Stimulated activated CD4-positive, alpha-beta T cell treated with anti-CD3 and anti-CD28 coated beads, Interleukin-4, amount 100 ng/mL, for 48 hours (primary cell): Measurements from ENCODE around the gene SRBD1.

Experiments used
- DNase-seq, 2 donors: peaks; one replicate each; pipeline ENCODE4 v3.0.0-alpha.2; 2020; ENCODE audit warnings: low read depth in 2 of 2

SRBD1 gene, protein sequence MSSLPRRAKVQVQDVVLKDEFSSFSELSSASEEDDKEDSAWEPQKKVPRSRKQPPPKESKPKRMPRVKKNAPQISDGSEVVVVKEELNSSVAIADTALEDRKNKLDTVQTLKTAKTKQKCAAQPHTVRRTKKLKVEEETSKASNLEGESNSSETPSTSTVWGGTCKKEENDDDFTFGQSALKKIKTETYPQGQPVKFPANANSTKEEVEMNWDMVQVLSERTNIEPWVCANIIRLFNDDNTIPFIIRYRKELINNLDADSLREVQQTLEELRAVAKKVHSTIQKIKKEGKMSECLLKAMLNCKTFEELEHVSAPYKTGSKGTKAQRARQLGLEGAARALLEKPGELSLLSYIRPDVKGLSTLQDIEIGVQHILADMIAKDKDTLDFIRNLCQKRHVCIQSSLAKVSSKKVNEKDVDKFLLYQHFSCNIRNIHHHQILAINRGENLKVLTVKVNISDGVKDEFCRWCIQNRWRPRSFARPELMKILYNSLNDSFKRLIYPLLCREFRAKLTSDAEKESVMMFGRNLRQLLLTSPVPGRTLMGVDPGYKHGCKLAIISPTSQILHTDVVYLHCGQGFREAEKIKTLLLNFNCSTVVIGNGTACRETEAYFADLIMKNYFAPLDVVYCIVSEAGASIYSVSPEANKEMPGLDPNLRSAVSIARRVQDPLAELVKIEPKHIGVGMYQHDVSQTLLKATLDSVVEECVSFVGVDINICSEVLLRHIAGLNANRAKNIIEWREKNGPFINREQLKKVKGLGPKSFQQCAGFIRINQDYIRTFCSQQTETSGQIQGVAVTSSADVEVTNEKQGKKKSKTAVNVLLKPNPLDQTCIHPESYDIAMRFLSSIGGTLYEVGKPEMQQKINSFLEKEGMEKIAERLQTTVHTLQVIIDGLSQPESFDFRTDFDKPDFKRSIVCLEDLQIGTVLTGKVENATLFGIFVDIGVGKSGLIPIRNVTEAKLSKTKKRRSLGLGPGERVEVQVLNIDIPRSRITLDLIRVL

DNA sequence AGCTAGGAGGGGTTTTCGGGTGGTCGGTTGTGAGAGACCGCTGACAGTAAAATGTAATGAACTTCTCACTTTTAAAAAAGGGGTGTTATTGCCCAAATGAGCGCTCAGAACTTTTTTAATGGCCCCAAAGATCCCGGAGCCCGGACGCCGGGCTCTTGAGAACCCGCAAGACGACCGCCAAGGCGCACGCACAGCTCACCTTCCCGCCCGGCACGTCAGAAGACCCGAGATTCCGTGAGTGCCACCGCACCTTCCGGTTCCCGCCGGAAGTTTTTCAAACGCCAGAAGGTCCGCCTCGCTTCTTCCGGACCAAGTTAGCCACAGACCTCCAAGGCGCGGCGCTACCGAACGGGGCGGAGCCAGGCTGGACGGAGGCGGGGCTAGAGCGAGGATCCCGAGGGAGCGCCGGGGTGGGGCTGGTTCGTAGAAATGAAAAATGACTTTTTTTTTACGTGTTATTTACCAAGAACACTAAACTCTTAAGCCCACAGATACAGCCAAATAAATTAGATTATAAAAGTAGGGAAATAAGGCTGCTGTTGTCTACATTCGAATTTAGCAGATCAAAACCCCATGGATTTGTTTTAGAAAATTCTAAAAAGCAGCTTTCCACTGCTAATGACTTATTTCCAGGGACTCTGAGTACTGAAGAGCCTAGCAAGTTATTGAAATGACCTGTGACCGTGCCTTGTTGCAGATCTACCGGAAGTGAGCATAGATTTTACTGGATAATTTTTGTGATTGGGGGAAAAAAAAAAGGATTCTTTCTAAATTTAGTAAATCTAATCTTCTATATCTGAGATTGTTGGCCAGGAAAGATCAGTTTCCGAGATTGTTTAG is at the start of gene SRBD1:
Gene SRBD1 (minus strand): TSS at position 248 of the 840 bp plus-strand sequence. CDS start 5,826 bp downstream, outside the sequence.
- DNase-seq = peak; percentile 94

DNA sequence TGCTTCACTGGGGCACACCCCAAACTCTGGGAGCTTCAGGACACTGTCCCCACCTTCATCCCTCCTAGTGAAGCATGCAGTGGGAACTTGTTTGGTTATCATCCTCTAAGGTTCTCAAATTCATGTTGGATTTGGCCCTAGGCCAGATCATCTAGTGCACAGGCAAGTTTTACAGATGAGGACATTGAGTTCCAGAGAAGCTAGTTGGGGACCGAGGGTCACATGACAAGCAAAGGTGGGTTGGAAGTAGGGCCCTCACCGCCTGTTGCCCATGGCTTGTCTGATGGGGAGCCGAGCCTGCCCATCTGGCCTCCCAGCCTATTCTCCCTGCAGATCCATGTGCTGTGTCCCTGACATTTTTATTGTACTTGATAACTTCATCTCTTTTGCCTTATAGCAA is 43.2 kb upstream of the SRBD1 start:
- no peak for DNase-seq

DNA sequence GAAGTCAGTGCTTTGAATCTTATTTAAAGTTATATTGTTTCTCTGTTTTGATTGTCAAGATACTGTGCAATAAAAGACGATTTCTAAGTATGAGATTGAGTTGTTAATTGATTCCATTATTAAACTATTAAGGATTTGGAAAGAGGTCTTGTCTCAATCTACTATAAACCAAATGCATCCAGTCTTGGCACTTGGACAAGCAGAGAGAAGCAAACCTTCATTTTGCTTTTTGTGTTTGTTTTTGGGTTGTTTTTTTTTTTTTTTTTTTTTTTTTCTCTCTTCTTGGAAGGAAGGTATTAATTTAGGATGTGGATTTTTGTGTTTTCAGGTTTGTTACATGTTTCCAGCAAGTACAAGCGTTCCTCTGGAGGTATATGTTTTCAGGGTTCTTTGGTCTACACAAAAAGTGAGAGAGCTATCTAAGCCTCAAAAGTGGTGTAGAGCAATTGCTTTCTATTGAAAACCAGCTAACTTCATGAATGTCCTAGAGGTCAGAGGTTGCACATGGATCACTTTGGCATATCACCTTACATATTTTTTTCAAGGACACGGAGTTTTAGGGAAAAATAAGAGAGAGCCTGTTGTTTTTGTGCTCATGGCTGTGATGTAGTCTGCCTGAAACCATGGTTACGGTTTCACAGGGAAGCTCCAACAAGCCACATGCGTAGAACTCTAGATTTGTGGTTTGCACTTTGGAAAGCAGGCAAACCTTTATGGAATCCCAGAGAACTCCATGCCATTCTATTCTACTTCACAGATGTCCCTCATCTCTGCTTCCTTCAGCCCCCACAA is 42.3 kb upstream of the SRBD1 start:
- no peak for DNase-seq

DNA sequence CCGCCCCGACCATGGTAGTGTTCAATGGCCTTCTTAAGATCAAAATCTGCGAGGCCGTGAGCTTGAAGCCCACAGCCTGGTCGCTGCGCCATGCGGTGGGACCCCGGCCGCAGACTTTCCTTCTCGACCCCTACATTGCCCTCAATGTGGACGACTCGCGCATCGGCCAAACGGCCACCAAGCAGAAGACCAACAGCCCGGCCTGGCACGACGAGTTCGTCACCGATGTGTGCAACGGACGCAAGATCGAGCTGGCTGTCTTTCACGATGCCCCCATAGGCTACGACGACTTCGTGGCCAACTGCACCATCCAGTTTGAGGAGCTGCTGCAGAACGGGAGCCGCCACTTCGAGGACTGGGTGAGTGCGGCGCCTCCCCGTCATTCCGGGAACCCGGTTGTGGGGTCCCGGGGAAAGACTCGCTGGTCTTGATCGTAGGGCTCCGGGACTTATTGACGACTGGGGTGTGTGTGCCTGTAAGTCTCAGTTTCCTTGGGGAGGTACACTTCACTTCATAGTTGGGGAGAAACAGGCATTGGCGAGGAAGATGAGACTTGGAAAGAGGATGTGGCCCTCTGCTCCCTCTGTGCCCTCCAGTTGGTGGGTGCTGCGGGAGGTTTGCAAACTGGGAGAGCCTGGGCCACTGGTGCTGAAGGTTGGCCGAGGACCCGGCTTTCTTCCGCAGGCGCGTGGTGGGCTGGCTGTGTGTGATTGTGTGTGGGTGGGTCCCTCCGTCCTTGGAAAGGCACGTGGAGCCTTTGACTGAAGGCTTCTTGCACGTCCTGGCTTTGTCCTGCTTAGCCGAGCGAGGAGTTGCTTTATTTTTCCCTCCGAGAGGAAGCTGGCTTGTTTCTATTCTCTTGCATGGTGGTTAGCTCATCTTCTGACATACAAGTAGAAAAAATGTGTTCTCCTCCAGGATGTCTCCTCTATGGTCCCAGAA is 41.3 kb upstream of the SRBD1 start:
- DNase-seq = peak in 1 of 2 donors; percentile 12

DNA sequence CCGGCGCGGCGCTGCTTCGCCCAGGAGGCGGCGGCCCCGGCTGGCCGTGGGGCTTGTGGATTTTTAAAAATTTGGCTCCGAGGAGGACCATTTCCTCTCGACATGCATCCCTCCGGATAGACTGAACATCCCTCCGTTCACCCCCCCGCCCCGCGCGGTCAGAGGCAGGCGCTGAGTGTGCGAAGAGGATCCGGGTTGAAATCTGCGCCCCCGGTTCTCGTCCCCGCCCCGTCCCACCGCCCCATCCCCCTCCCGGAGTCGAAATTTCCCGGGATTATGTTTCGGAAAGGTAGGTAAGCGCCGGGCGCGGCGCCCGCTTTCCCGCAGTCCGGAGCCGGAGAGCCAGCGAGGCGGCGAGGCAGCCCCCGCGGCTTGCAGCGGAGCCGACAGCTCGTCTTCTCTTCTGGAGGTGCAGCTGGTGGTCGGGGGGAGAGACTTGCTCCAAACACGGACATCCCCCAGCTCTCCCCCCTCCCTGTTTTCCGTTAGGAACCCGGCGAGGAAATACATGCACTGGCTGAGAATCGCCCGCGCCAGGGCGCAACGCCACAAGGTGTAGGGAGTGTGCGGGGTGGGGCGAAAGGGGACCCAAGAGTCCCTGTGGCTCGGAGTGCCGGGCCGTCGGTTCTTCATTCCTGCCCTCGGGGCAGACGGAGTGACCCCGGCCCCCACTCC is 40.5 kb upstream of the SRBD1 start, which contains the start of gene PRKCE:
Gene PRKCE (plus strand): TSS at position 261 of the 675 bp plus-strand sequence.
- DNase-seq = peak; percentile 36 to 41

DNA sequence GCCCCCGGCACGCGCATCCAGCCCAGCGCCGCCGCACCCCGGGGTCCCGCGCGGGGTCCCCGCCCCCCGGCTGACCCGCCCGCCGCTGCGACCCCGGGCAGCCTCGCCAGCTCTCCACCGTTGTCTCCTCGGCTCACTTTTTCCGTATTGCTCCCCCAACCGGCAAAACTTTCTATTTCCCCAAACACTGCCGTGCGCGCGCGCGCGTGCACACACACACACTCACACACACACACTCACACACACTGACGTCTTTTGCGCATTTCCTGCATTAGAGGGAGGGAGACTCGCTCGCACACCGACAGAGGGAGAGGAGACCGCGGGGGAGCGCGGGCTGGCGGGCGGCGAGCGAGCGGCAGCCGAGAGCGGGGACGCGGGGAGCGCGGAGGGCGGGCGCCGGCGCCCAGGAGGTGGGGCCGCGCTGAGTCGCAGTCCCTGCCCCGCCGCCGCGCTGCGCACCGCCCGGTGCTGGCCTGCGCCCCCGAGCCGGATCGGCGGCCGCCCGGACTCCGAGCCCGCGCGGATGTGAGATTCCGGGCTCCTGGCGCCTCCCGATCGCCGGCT is 39.9 kb upstream of the SRBD1 start:
- DNase-seq = peak; percentile 77 to 86

DNA sequence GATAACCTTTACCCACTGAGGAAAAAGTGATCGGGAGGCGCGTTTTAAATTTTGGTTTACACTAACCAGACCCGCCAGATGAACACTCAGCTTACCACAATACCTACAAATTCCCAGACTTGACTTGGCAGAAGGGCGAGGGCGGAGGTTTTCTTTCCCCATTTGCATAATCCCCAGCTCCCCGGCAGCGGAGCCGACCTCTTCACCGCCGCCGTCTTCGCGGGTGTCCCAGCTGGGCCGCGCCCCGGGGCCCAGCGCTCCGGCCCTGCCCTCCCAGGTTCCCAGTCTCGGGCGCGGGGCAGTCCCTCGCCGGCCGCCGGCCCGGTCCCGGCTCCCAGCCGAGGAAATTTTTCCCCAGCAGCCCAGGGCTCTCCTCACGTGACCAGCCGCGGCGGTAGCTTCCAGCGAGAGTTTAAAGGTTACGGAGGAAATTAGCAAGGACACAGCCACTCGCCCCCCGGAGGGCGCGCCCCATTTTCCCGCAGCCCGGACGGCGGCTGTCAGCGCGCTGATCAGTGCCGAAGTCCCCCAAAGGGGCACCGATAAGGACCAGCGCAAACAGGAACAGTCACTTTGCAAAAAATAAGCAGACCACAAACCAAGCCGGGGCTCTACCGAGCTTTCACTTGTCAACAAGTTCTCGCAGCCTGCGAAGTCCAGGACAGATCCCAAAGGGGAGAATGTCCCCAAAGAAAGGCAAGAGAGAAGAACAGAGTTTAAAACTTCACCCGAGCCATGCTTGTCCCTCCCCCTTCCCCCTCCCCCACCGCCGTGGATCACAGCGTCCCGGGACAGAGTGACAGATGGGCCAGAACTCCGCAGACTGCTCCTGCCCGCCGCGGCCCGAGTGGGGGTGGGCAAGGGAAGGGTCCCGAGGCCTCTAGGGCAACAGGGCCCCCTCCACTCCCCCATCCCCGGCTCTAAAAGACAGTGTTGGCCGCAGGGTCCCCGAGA is 39.1 kb upstream of the SRBD1 start:
- peak; percentile 30 to 51 for DNase-seq

DNA sequence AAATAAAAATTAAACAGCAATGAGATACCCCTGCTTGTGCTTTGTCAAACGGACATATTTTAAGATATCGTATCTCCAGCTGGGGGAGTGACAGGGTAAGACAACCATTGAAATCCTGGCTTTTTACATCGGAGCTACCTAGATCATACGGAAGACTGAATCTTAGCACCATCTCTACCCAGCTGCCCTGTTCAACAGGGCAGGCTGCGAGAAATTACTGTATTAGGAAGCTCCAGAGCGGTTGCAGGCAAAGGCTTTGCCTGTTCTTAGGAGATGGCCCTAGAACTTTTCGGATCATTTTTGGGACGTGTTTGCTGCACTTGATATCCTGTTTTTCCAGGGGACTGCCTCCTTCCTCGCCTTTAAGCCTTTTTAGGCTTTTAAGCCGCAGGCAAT is 38.4 kb upstream of the SRBD1 start:
- DNase-seq = no peak

DNA sequence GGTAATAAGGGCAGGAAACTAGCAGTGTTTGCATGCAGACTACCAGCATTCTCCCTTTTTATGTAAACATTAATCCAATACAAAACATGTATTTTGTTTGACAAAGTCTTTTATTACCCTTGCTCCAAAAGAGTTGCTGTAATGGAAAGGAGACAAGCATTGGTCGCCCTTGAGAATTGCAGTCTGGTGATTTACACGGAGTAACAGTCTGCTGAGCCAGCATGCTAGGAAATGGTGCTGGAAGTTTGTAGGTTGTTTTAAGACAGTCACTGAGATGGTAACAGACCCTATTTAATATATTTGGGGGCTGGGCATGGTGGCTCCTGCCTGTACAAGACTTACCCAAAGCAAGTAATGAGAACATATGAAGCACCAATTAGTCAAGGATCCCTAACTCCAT is 37.6 kb upstream of the SRBD1 start:
- no peak for DNase-seq

DNA sequence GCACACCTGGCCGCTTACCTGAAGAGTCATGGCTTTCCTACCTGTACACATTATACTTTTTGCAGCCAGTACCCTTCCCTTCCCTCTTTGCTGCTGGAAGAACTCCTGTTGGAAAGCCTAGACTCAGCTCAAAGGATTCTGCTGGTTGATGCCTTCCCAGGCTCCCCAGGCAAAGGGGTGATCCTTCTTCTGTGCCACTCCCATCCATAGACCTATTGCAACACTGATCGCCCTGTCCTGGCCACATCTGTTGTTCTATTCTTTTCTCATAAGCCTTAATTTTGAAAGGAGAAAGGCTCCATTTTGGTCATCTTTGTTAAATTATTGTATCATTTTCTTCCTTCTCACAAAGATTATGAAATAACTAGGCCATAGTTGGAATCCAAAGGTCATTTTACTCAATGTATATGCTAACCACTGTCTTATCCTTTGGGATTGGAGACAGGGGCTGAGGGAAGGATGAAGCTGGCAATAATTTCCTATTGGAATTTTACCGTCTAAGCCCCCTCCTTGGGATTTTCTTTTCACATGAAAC is 37.0 kb upstream of the SRBD1 start:
- DNase-seq = no peak

DNA sequence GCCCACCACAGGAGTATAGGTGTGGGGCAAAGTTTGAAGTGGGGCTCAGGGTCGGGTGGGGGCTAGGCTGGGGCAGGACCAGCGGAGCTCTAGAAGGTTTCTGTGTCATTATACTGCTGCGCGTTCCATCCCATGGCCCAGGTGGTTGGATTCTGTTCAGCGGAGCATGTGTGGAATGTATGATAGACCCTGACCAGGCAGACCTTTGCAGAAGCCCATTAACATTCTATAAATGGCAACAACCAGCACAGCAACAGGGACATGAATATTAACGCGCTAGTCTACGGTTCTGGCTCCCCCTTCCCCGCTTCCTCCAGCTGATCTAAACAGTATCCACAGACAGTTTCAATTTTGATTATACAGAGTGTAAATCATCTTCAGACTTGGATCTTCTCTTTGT is 36.3 kb upstream of the SRBD1 start:
- no peak for DNase-seq

DNA sequence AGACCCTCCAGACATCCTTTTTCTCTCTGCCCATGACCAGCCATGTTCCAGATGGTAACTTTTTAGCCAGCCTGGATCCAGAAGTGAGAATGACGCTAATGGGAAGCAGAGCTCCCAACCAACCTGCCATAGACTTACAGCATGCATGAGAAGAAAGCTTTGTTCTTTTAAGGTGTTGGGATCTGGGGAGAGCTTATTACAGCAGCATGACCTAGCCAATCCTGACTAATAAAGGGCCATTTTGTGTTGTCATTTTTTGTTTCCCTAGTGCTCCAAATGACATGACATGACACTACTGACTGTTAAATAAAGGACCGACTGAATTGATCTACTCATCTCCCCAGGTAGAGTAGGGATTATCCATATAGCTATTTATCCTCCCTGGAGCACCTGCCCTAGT is 35.2 kb upstream of the SRBD1 start:
- no peak for DNase-seq

DNA sequence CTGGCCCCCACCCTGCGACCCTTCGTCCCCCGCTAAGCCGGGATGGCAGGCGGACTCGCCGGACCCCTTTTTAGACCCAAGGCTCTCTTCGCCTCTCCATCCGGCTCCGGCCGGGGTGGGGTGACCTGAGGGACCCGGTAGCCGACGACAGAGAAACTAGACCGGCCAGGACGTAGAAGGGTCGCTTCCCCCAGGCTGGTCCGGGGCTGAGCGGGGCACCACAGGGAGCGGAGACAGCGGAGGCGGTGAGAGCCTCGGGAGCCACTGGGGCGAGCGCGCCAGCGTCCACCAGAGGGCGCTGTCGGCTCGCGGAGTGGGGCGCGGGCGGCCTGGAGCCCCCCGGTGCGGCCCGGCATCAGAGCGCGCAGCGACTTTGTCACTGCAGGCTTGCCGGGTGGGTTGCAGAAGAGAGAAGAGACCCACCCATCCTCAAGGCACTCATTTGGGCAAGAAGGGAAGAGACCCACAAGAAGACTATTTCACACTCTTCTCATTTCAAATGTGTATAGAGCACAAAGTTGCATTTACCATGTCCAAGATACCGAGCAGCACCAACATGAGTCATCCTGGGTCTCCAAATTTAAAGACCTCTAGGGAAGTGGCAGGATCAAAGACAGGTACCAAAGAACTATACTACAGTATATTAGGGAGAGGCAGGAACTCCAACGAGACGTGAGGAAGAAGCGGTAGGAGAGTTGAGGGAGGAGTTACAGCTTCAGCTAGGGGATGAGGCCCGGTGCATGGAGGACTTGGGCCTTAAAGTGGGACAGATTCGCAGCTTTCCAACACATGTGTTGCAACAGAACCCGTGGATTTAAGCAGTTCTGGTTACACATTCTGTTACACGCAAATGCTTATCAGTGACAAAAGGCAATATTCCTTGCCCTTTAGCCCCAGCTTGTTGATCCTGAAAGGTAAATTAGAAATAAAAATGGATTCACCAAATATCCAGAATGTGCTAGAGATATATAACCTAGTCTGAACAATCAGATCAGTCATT is 32.8 kb upstream of the SRBD1 start:
- peak; percentile 63 to 68 for DNase-seq

DNA sequence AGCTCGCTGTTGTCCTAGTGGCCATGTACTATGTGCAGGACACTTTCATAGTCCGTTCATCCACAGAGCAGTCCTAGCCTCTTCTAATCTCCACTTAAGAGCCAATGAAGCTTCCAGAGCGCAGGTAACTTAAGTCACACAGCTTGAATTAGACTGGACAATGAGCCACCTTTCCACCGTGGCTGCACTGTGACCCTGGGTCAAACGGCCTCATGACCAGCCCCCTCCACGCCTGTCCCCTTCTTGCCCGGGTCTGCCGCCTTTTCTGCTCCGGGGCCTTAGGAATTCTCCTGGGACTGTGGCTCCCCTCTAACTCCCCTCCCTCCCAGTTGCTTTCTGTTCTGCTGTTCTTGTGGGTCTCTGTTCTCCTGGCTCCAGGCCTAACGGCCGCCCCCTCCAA is 32.0 kb upstream of the SRBD1 start:
- DNase-seq = no peak

DNA sequence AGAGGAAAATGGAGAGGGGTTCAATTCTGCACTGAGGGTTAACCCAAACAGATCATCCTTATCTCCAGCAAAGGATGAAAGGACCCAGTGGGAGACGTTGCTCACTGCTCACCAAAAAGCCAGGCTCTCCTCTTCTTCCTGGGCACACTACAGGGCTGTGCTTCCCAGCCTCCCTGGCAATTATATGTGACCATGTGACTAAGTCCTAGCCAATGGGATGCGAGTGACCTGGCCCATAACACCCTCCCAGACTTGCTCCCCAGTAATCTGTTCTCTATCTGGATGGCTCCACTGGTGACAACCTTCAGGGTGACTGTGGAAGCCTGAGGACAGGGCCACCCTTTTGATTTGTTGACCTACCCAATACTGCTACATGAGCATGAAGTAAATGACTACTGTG is 29.5 kb upstream of the SRBD1 start:
- DNase-seq = no peak

DNA sequence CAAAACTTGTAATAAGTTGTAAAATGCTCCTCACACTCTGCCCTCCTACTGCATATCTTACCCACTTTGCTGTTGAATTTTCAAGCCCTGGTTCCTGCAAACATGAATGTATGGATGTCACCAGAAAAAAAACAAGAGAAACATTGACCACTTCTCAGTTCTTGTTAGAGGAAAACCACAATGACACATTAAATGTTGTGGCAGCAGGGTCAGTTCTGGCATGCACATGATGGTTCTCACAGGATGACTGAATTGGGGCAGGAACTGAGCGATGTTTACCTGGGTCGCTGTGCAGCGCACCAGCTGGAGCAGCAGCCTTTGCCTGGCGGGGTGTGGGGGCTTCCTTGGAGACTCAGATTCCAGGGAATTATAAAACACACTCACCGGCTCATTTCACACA is 26.4 kb upstream of the SRBD1 start:
- DNase-seq = no peak
